Medulla oblongata (tissue), 1 donor: Measurements from ENCODE around the gene SNX33.
"Not testable (repeated sequence)": the region's sequence is repeated elsewhere in the genome, so short reads cannot be mapped to it uniquely, and the experiment has no call there.

Source experiments
- DNase-seq: peaks from one replicate; pipeline ENCODE4 v3.0.0-alpha.2; 2015; ENCODE audit errors: extremely low spot score

SNX33 gene

GRCh38 chr15:75699961-75700874, 52.5 kb downstream of the SNX33 start:
- DNase-seq = peak; percentile 55

GRCh38 chr15:75701071-75702003, 53.6 kb downstream of the SNX33 start:
- DNase-seq = not testable (repeated sequence)

GRCh38 chr15:75702436-75702835, 54.7 kb downstream of the SNX33 start:
- DNase-seq = no peak

- DNase-seq = not testable (repeated sequence)
Observed at GRCh38 chr15:75703440-75704262, 55.9 kb downstream of the SNX33 start.

GRCh38 chr15:75704263-75704615, 56.5 kb downstream of the SNX33 start:
- DNase-seq = no peak

- no peak for DNase-seq
Observed at GRCh38 chr15:75704618-75705017, 56.9 kb downstream of the SNX33 start.

- DNase-seq = not testable (repeated sequence)
Observed at GRCh38 chr15:75705375-75705774, 57.7 kb downstream of the SNX33 start.

GRCh38 chr15:75705854-75706681, 58.4 kb downstream of the SNX33 start:
- DNase-seq = no peak

- DNase-seq = no peak
Observed at GRCh38 chr15:75706682-75706954, 58.9 kb downstream of the SNX33 start.

GRCh38 chr15:75709458-75709857, 61.7 kb downstream of the SNX33 start:
- not testable (repeated sequence) for DNase-seq

- DNase-seq = not testable (repeated sequence)
Observed at GRCh38 chr15:75710874-75711273, 63.2 kb downstream of the SNX33 start.

GRCh38 chr15:75711495-75711894, 63.8 kb downstream of the SNX33 start:
- DNase-seq = not testable (repeated sequence)
